ENCODE data around the gene STAT5A.

DNA sequence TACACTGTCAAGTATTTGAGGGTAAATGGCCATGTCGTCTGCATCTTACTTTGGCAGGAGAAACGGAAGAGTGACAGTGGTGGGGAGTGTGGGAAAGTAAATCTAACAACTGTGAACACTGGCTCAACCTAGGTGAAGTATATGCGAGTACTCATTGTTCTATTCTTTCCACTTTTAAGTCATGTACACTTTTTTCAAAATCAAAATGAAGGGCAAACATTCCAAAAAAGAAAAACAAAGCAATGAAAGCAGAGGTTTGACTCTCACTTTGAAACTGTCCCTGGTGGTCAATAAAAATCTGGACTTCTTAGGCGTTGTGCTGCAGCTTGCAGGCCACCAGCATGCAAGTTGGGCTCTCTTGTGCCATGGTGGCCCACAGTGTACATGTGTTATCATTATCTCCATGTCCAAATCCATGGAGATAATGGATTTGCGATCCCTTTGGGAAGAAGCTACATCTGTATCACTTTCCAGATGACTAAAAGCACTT, 44.8 kb upstream of the STAT5A start:
- TF ChIP-seq CTCF (IDR thresholded peaks at IDR 0.05) (no peak), POLR2A (IDR thresholded peaks at IDR 0.05) (no peak)
